Ascending aorta (tissue), 2 donors: ENCODE measurements around the gene FUT4. TPM values are rescaled to one million over a fixed set of nuclear protein-coding genes. Genes with fewer than 3 reads are reported as not detected.

Experiments
- DNase-seq, 2 donors: peaks; one replicate each; pipeline ENCODE4 v3.0.0-alpha.2; 2019; ENCODE audit warnings: low spot score in 2 of 2
- H3K27ac ChIP-seq, 2 donors: fragments of 200-600 bp; sonication (generic); one replicate each; pipeline ENCODE4 v1.5.1; 2016 to 2017; ENCODE audit warnings: mild to moderate bottlenecking in 1 of 2
- H3K27me3 ChIP-seq: fragments of 200-600 bp; sonication (generic); one replicate; pipeline ENCODE4 v1.5.1; 2017
- H3K36me3 ChIP-seq, 2 donors: fragments of 200-600 bp; sonication (generic); one replicate each; pipeline ENCODE4 v1.5.1; 2016
- H3K4me1 ChIP-seq, 2 donors: fragments of 200-600 bp; sonication (generic); one replicate each; pipeline ENCODE4 v1.5.1; 2016 to 2017; ENCODE audit warnings: mild to moderate bottlenecking in 1 of 2
- H3K4me3 ChIP-seq, 2 donors: fragments of 200-600 bp; sonication (generic); one replicate each; pipeline ENCODE4 v1.5.1; 2016 to 2017; ENCODE audit warnings: mild to moderate bottlenecking in 1 of 2
- H3K9me3 ChIP-seq, 2 donors: fragments of 200-600 bp; sonication (generic); one replicate each; pipeline ENCODE4 v1.5.1; 2016
- intact Hi-C: fragments of 100-400 bp; cut with DNase I; formaldehyde crosslinking; loops from one replicate; pipeline ENCODE4 v1.15.1; 2023
- total RNA-seq: library from RNA; depleted of rRNA; stranded (reverse); fragments of >200 nt; gene quantifications from one replicate; pipeline ENCODE4 v1.1.0, GENCODE V29; 2016
- TF ChIP-seq, protein P1 (sequence below), 3 experiments: fragments of 200-600 bp in 2 of 3; fragments of 450-650 bp in 1 of 3; sonication (generic) in 2 of 3; IDR thresholded peaks; one replicate each; pipeline ENCODE4 v1.5.1; 2016 to 2019; ENCODE audit warnings: antibody characterized with exemption in 3 of 3, mild to moderate bottlenecking in 1 of 3, moderate library complexity in 1 of 3

FUT4 gene
- total RNA-seq, 1 donor from 2014 or later: 3.2 TPM

DNA sequence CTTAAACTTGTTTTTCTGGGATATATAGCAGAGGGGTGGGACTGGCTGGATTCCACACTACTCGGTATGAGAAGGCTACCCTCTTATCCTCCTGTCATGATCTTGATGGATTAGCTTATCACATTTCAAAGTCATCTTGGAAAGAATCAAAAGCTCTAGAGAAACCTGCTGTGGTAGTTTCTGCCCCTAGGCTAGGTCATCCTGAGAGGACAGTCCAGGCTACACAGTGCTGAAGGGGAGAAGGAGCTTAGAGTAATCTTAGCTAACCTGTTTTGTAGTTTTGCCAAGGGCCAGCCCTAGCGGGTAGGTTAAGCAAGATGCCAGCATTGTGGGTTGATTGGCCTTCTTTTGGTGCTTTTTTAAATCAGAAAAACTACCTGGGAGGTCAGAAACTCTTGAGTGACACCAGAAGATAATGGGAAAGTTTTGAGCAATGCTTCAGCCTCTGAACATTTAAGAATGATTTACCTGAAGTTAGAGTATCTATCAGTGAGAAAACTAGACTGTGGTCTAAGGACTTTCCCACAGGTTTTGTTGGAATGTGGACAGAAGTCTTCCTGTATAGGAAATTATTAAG is 44.7 kb downstream of the FUT4 start:
- intact Hi-C loops: no loop called here
- no peak overlapping the region for H3K4me3 ChIP-seq
- H3K27ac ChIP-seq: no peak overlapping the region
- TF ChIP-seq, protein P1, sequence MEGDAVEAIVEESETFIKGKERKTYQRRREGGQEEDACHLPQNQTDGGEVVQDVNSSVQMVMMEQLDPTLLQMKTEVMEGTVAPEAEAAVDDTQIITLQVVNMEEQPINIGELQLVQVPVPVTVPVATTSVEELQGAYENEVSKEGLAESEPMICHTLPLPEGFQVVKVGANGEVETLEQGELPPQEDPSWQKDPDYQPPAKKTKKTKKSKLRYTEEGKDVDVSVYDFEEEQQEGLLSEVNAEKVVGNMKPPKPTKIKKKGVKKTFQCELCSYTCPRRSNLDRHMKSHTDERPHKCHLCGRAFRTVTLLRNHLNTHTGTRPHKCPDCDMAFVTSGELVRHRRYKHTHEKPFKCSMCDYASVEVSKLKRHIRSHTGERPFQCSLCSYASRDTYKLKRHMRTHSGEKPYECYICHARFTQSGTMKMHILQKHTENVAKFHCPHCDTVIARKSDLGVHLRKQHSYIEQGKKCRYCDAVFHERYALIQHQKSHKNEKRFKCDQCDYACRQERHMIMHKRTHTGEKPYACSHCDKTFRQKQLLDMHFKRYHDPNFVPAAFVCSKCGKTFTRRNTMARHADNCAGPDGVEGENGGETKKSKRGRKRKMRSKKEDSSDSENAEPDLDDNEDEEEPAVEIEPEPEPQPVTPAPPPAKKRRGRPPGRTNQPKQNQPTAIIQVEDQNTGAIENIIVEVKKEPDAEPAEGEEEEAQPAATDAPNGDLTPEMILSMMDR (IDR thresholded peaks at IDR 0.05): no peak
- H3K9me3 ChIP-seq: no peaks in the 10 kb centered on the region
- H3K27me3 ChIP-seq: no peaks in the 10 kb centered on the region
- no peaks in the 10 kb centered on the region for H3K4me1 ChIP-seq
- H3K36me3 ChIP-seq: peaks cover 10 to 36% of the 10 kb centered on the region in 2 donors
- no peak for DNase-seq

DNA sequence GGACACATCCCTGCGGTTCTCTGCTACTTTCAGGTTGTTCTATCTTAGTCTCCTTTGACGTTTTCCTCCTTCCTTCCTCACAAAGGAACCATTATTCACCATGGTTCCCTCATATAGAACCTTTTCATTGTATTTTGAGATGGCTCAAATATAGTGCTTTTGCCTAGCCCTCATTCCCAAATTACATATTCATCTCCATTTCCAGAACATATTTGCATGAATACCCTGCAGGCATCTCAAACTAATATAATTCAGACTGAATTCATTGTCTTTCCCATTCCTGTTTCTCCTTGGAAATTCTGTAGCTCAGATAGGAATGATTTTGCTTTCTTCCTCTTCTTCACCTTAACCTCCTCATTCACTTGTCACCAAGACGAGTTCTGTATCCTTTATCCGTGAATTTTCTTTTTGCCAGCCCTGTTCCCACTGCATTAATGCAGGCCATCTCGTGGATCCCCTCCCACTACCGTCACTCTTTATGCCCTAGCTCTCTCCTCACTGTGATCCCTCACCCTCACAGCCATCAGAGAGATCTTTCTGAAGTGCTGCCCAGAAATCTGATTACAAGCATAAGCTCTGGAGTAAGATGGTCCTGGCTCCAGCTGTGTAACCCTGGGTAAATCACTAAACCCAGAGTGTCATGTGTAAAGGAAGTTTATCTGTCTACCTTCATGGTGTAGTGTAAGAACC is 46.8 kb downstream of the FUT4 start:
- H3K9me3 ChIP-seq: no peaks in the 10 kb centered on the region
- TF ChIP-seq, protein P1 (IDR thresholded peaks at IDR 0.05): no peak
- H3K36me3 ChIP-seq: peaks cover 15 to 37% of the 10 kb centered on the region in 2 donors
- no peak overlapping the region for H3K27ac ChIP-seq
- no peak overlapping the region for H3K4me3 ChIP-seq
- no peak for DNase-seq
- intact Hi-C loops: no loop called here
- no peaks in the 10 kb centered on the region for H3K27me3 ChIP-seq
- H3K4me1 ChIP-seq: no peaks in the 10 kb centered on the region

GRCh38 chr11:94593030-94593429 is 49.3 kb downstream of the FUT4 start:
- no peak overlapping the region for H3K27ac ChIP-seq
- no peak for DNase-seq
- H3K9me3 ChIP-seq: no peaks in the 10 kb centered on the region
- TF ChIP-seq, protein P1 (IDR thresholded peaks at IDR 0.05): no peak
- peaks cover 17 to 43% of the 10 kb centered on the region in 2 donors for H3K36me3 ChIP-seq
- intact Hi-C loops: no loop called here
- no peaks in the 10 kb centered on the region for H3K27me3 ChIP-seq
- no peaks in the 10 kb centered on the region for H3K4me1 ChIP-seq
- no peak overlapping the region for H3K4me3 ChIP-seq

DNA sequence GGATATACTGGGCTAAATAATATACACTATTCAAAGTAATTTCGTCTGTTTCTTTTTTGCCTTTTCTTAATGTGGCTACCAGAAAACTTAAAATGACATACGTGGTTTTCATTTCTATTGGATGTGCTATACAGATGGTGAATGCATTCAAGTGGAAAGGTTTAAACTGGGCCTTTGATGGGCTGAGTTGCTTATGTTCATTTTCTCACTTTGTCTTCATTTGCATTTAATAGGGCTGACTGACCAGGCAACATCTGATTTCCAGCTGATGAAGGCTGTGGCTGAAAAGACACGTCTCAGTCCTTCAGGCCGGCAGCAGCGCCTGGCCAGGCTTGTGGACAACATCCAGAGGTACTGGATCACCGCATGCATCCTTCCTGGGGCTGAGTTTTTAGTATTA is 51.4 kb downstream of the FUT4 start:
- DNase-seq: no peak
- Histone ChIP-seq H3K9me3 (no peaks in the 10 kb centered on the region), H3K4me1 (no peaks in the 10 kb centered on the region), H3K27ac (no peak overlapping the region), H3K4me3 (no peak overlapping the region), H3K36me3 (peaks cover 13 to 36% of the 10 kb centered on the region in 2 donors), H3K27me3 (no peaks in the 10 kb centered on the region)
- intact Hi-C loops: no loop called here
- TF ChIP-seq, protein P1 (IDR thresholded peaks at IDR 0.05): no peak

GRCh38 chr11:94597896-94598295 is 54.2 kb downstream of the FUT4 start:
- Histone ChIP-seq H3K9me3 (no peaks in the 10 kb centered on the region), H3K27me3 (no peaks in the 10 kb centered on the region), H3K4me3 (no peak overlapping the region), H3K36me3 (peaks cover 7 to 25% of the 10 kb centered on the region in 2 donors), H3K27ac (no peak overlapping the region), H3K4me1 (no peaks in the 10 kb centered on the region)
- TF ChIP-seq, protein P1 (IDR thresholded peaks at IDR 0.05): peak in 1 of 3 experiments; percentile 36
- DNase-seq: no peak
- intact Hi-C loops: no loop called here

Other genes starting within 250 kb of the FUT4 start
- gene IZUMO1R, start 239.3 kb upstream of the FUT4 start, total RNA-seq: not detected
- not detected for gene GPR83, start 142.5 kb upstream of the FUT4 start, total RNA-seq
- 3.3 TPM for gene MRE11, start 50.1 kb upstream of the FUT4 start, total RNA-seq
- 7.0 TPM for gene ANKRD49, start 49.9 kb upstream of the FUT4 start, total RNA-seq
- not detected for gene C11orf97, start 31.5 kb upstream of the FUT4 start, total RNA-seq
- gene PIWIL4, start 23.4 kb downstream of the FUT4 start, total RNA-seq: 4.5 TPM
- gene AMOTL1, start 224.4 kb downstream of the FUT4 start, total RNA-seq: 32.6 TPM